ENCODE data around the gene C1QB.

Gene C1QB

GRCh38 chr1:22660716-22661241 lies 7.7 kb downstream of the C1QB start:
- no peaks in the 10 kb centered on the region for H3K4me1 ChIP-seq
- H3K36me3 ChIP-seq (ENCODE audit: control insufficient read depth, insufficient read depth, low read length), result no peaks in the 10 kb centered on the region
- H3K4me2 ChIP-seq (ENCODE audit: low read length), result no peak overlapping the region
- H3K27me3 ChIP-seq (ENCODE audit: control insufficient read depth, insufficient read depth, low read length), result no peaks in the 10 kb centered on the region
- H3K4me3 ChIP-seq (ENCODE audit: low read depth, low read length), result no peak overlapping the region
- no peaks in the 10 kb centered on the region for H3K79me2 ChIP-seq
- TF ChIP-seq CTCF (IDR thresholded peaks at IDR 0.05), result no peak
- no peak overlapping the region for H3K27ac ChIP-seq
- no peak overlapping the region for H3K9ac ChIP-seq
- H2AFZ ChIP-seq, result no peak overlapping the region
- H3K9me3 ChIP-seq (ENCODE audit: control insufficient read depth, low read length), result no peaks in the 10 kb centered on the region

GRCh38 chr1:22661880-22662279 lies 8.8 kb downstream of the C1QB start:
- Histone ChIP-seq H3K4me1 (no peaks in the 10 kb centered on the region), H2AFZ (no peak overlapping the region), H3K36me3 (ENCODE audit: control insufficient read depth, insufficient read depth, low read length) (no peaks in the 10 kb centered on the region), H3K9me3 (ENCODE audit: control insufficient read depth, low read length) (no peaks in the 10 kb centered on the region), H3K27ac (no peak overlapping the region), H3K4me2 (ENCODE audit: low read length) (no peak overlapping the region), H3K4me3 (ENCODE audit: low read depth, low read length) (no peak overlapping the region), H3K79me2 (no peaks in the 10 kb centered on the region), H3K27me3 (ENCODE audit: control insufficient read depth, insufficient read depth, low read length) (no peaks in the 10 kb centered on the region), H3K9ac (no peak overlapping the region)
- TF ChIP-seq CTCF (IDR thresholded peaks at IDR 0.05), result no peak

GRCh38 chr1:22662318-22662717 lies 9.3 kb downstream of the C1QB start:
- Histone ChIP-seq H3K4me3 (ENCODE audit: low read depth, low read length) (no peak overlapping the region), H3K79me2 (no peaks in the 10 kb centered on the region), H3K4me2 (ENCODE audit: low read length) (no peak overlapping the region), H3K27ac (no peak overlapping the region), H3K9me3 (ENCODE audit: control insufficient read depth, low read length) (no peaks in the 10 kb centered on the region), H3K27me3 (ENCODE audit: control insufficient read depth, insufficient read depth, low read length) (no peaks in the 10 kb centered on the region), H3K4me1 (no peaks in the 10 kb centered on the region), H3K9ac (no peak overlapping the region), H3K36me3 (ENCODE audit: control insufficient read depth, insufficient read depth, low read length) (no peaks in the 10 kb centered on the region), H2AFZ (no peak overlapping the region)
- TF ChIP-seq CTCF (IDR thresholded peaks at IDR 0.05), result no peak

- Histone ChIP-seq H3K36me3 (ENCODE audit: control insufficient read depth, insufficient read depth, low read length) (no peaks in the 10 kb centered on the region), H3K27ac (no peak overlapping the region), H3K4me3 (ENCODE audit: low read depth, low read length) (no peak overlapping the region), H3K4me2 (ENCODE audit: low read length) (no peak overlapping the region), H3K9me3 (ENCODE audit: control insufficient read depth, low read length) (no peaks in the 10 kb centered on the region), H3K27me3 (ENCODE audit: control insufficient read depth, insufficient read depth, low read length) (no peaks in the 10 kb centered on the region), H3K9ac (no peak overlapping the region), H3K79me2 (no peaks in the 10 kb centered on the region), H2AFZ (no peak overlapping the region), H3K4me1 (no peaks in the 10 kb centered on the region)
- TF ChIP-seq CTCF (IDR thresholded peaks at IDR 0.05), result no peak
Observed at GRCh38 chr1:22662986-22663408, 10.0 kb downstream of the C1QB start.

GRCh38 chr1:22665752-22666151 lies 12.7 kb downstream of the C1QB start:
- no peak overlapping the region for H3K4me3 ChIP-seq (ENCODE audit: low read depth, low read length)
- no peaks in the 10 kb centered on the region for H3K9me3 ChIP-seq (ENCODE audit: control insufficient read depth, low read length)
- no peaks in the 10 kb centered on the region for H3K36me3 ChIP-seq (ENCODE audit: control insufficient read depth, insufficient read depth, low read length)
- H3K79me2 ChIP-seq, result no peaks in the 10 kb centered on the region
- no peak overlapping the region for H3K9ac ChIP-seq
- TF ChIP-seq CTCF (IDR thresholded peaks at IDR 0.05), result no peak
- no peak overlapping the region for H3K27ac ChIP-seq
- no peak overlapping the region for H3K4me2 ChIP-seq (ENCODE audit: low read length)
- H3K27me3 ChIP-seq (ENCODE audit: control insufficient read depth, insufficient read depth, low read length), result no peaks in the 10 kb centered on the region
- H2AFZ ChIP-seq, result no peak overlapping the region
- H3K4me1 ChIP-seq, result no peaks in the 10 kb centered on the region

Measured in parathyroid adenoma (tissue), 2 donors.